Uterus (tissue), 2 donors: ENCODE results near the gene NUP93.

ENCODE experiments used
- POLR2A ChIP-seq, 2 donors: fragments of 450-650 bp; IDR thresholded peaks; one replicate each; pipeline ENCODE4 v1.6.1; 2016; ENCODE audit warnings: antibody characterized with exemption in 2 of 2, mild to moderate bottlenecking in 1 of 2, moderate library complexity in 1 of 2
- TF ChIP-seq, protein P1 (sequence below), 4 experiments: fragments of 200-600 bp in 2 of 4; fragments of 450-650 bp in 2 of 4; sonication (generic) in 2 of 4; IDR thresholded peaks; one replicate each; pipeline ENCODE4 v1.5.1; 2016 to 2019; ENCODE audit warnings: antibody characterized with exemption in 4 of 4, mild to moderate bottlenecking in 2 of 4, moderate library complexity in 1 of 4

DNA sequence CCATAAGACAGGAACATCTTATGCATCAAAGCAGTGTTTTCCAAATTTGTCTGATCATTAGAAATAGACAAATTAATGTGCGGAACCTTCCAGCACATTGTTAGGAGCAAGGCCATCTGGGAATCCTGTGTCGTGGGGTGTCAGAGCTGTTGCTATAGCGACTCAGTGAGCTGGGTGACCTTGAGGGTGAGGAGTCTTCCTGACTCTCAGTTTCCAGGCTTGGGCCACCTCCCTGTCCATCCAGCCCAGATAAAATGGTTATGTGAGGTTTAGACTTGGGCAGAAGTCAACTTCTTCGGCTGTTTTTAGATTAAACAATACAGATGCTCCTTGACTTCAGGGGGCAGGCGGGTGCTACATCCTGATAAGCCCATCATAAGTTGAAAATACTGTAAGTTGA, 27.1 kb upstream of the NUP93 start:
- TF ChIP-seq POLR2A (IDR thresholded peaks at IDR 0.05): no peak
- TF ChIP-seq, protein P1, sequence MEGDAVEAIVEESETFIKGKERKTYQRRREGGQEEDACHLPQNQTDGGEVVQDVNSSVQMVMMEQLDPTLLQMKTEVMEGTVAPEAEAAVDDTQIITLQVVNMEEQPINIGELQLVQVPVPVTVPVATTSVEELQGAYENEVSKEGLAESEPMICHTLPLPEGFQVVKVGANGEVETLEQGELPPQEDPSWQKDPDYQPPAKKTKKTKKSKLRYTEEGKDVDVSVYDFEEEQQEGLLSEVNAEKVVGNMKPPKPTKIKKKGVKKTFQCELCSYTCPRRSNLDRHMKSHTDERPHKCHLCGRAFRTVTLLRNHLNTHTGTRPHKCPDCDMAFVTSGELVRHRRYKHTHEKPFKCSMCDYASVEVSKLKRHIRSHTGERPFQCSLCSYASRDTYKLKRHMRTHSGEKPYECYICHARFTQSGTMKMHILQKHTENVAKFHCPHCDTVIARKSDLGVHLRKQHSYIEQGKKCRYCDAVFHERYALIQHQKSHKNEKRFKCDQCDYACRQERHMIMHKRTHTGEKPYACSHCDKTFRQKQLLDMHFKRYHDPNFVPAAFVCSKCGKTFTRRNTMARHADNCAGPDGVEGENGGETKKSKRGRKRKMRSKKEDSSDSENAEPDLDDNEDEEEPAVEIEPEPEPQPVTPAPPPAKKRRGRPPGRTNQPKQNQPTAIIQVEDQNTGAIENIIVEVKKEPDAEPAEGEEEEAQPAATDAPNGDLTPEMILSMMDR (IDR thresholded peaks at IDR 0.05): no peak
